NAMALWA (cell line): ENCODE results near the gene MED12L.
"Not testable (repeated sequence)": the region's sequence is repeated elsewhere in the genome, so short reads cannot be mapped to it uniquely, and the experiment has no call there.

Experiments used
- DNase-seq: peaks from one replicate; pipeline ENCODE4 v3.0.0-alpha.2; 2015; ENCODE audit warnings: low spot score

MED12L gene

DNA sequence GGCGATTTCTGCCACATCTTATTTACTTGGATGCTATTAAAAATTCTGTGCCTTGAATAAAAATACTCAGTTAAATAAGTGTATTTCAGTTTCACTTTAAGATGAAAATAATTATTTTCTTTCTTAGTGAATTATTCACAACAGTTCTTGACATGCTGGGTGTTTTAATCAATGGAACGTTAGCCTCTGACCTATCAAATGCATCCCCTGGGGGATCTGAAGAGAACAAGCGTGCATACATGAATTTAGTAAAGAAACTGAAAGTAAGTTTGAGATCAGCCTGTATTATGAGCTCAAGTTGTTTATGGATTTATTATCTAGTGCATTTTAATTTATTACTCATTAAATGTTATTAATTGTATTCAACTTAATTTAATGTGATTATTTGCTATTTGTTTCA lies 298.5 kb downstream of the MED12L start:
- DNase-seq = peak; percentile 61

DNA sequence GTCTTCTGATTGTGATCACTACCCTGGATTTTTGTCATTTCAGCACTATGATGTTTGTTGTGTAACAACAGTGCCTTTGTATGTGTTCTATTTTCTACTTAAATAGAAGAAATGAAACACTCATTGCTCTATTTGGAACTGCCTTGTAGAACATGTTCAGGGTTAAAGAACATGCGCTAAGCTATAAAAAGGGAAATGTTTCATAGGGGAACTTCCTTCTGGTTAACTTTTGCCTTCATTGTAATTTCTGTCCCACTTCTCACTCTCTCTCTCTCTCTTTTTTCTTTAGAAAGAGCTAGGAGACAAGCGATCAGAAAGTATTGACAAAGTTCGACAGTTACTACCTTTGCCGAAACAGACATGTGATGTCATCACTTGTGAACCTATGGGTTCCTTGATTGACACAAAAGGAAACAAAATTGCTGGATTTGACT lies 299.3 kb downstream of the MED12L start, which contains the start of gene P2RY12:
Gene P2RY12 (minus strand): TSS at position 13 of the 434 bp plus-strand sequence. CDS start 45,908 bp downstream, outside the sequence.
- DNase-seq = peak; percentile 44

DNA sequence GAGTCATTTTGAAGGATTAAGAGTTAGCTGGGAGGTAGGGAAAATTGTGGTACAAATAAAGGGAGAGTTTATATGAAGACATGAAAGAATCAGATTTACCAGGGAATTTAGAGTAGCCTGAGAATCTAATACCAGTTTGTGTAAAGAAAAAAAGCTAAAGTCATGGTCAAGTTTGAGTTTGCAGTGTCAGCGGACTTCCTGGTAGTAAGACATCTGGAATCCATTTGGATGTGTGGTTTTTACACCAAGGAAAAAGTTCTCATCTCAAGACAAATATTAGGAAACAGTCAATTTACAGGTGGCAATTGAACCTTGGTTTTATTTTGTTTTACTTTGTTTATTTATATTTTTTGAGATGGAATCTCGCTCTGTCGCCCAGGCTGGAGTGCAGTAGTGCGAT lies 300.6 kb downstream of the MED12L start:
- no peak for DNase-seq

DNA sequence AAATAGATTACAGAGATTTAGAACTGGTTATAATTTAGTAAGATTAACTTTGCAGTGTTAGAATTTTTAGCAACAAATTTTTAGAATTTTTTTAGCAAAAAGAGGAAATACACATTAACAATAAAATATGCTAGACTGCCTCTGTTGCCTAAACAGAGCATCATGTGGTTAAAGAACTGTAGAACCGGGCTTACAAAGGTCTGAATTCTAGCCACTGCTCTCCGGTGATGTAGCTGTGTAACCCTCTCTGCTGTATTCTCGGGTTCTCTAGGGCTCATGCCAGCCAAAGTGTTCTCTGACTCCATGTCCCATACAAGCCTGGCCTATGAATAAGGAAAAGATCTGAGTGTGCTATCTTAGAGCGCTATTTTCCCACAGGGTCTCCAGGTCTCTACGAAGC lies 302.0 kb downstream of the MED12L start:
- DNase-seq = no peak

DNA sequence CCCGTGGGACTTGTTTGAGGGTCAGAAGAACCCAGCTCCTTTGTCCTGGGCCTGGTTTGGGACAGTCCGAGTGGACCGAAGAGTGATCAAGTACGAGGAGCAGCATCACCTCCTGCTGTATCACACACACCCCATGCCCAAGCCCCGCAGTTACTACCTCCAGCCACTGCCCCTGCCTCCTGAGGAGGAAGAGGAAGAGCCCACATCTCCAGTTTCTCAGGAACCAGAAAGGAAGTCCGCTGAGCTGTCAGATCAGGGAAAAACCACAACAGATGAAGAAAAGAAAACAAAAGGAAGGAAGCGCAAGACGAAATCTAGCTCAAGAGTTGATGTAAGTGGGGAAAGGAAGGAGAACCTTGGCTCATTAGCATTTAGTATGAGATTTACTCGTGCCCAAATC lies 302.4 kb downstream of the MED12L start:
- no peak for DNase-seq

DNA sequence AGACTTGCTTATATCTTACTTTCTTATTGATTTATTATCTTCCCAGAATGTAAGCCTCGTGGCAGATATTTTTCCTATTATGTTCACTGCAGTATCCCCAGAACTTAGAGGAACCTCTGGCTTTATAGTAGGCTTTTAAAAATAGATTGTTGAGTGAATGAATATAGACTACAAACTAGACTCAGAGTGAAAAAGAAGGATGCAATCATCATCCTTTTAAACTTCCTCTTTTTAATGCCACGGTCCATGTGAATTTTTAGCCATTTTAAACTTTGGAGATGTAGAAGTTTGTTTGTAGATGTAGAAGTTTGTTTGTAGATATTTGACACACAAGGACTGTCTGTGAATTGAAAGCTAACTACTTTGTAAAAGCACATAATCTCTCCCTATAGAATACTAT lies 306.3 kb downstream of the MED12L start:
- DNase-seq = no peak

DNA sequence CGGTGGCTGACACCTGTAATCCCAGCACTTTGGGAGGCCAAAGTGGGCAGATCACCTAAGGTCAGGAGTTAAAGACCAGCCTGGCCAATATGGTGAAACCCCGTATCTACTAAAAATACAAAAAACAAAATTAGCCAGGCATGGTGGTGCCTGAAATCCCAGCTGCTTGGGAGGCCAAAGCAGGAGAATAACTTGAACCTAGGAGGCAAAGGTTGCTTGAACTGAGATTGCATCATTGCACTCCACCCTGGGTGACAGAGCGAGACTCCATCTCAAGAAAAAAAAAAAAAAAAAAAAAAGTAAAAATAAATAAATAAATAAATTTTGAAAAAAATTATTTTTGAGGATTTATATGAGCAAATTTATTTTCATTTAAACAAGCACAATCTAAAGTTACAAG lies 306.7 kb downstream of the MED12L start:
- DNase-seq = not testable (repeated sequence)

DNA sequence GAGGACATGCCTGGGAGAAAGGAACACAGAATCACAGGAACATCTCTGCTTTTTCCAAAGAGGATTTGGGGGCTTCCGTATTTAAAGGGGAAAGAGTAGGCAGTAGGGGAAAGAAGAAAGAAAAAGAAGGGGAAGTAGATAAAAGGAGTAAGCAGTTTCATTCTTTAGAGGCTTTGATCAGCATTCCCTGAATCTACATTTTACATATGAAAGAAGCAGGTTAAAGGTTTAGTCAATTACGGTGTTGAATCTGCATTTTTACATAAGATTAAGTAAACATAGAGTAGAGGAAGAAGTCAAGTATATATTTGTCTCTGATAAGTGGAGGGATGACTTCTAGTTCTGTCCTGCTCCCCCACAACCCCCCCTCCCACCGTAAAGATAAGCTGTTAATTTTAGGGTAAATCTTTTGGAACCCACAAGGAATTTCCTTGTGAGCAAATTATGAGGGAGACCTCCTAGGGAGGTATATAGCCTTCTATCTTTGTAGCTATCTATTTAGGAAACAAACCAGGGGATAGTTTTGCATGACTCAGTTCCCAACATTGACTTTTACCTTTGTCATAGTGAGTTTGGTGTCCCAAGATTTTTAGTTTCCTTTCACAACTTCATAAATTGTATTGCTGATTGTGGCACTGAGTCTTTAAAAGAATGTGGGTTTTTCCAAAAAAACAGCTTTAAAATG lies 307.8 kb downstream of the MED12L start:
- no peak for DNase-seq

DNA sequence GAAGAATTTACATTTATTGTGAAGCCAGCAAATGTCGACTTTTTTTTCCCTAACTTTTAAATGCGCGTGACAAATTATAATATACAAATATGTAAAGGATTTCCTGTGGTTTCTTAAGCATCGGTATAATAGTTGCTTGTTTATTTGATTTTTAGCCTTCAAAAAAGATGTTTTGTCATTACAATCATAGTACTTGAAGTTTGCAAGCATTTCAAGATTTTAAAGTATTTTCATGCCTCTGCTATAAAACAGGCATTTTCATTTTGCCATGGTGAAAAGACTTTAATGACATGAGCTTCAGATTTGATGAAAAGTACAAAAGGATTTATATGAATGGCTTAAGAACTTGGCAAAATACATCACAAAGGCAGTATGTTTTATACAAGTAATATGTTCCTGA lies 308.5 kb downstream of the MED12L start:
- DNase-seq = no peak

DNA sequence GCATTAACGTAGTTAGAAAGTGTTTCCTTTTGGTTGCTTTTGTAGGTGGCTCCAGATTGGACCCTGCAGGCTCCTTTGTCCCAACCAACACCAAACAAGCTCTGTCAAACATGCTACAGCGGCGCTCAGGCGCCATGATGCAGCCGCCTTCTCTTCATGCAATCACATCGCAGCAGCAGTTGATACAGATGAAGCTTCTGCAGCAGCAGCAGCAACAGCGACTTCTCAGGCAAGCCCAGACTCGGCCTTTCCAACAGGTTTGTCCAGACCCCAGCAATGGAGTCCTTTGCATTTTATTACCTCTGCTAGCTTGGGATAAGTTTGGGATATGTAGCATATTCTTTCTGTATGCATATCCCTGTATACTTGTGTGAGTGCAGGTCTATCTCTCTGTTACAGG lies 309.1 kb downstream of the MED12L start:
- DNase-seq = no peak

DNA sequence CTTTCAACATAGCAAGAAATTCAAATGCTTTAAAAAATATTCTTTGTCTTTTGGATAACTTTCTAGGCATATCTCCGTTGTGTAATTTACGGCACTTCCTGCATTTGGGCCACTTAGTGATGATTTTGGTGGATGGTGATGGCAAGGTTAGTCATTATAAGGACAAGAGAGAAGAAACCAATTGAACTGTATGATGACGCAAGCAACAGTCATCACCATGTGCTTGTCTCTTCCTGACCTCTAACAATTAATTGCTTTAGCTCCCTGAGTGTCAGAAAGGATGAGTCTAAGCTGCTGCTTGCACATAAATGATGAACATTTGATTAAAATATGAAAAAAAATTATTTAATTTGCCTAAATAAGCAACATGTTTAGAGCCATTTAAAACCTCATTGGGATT lies 310.3 kb downstream of the MED12L start:
- DNase-seq = no peak

DNA sequence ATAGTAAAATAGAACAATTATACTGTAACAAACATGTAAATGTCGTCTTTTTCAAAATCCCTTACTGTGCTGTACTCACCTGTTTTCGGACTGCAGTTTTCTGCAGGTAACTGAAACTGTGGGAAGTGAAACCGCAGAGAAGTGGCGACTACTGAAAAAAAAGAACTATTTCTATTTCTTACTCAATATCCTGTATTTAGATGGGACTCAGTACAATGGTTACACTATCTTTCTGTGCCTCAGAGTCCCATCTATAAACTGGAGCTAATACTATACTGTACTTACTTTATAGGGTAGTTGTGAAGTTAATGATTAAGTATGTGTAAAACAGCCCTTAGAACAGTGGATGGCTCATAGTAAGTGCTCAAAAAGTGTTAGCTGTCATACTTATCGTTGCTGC lies 313.4 kb downstream of the MED12L start:
- DNase-seq = no peak

DNA sequence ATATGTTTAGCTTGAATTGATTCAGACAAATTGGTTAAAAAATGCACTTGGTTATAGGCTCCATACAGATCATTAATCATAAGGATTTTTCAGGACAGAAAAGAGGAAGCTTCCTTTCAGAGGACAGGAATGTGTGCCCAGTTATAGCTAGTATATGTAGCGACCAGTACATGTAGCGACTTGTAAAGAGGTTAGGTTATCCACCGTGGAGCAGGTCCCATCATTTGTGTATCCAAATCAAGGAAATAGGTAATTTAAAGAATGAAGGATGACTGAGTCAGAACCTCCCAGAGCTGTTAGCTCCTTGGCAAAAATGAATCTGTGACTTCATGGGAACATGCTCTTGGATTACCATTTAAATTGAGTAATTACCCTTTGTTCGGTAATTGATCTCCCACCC lies 314.9 kb downstream of the MED12L start:
- DNase-seq = no peak

DNA sequence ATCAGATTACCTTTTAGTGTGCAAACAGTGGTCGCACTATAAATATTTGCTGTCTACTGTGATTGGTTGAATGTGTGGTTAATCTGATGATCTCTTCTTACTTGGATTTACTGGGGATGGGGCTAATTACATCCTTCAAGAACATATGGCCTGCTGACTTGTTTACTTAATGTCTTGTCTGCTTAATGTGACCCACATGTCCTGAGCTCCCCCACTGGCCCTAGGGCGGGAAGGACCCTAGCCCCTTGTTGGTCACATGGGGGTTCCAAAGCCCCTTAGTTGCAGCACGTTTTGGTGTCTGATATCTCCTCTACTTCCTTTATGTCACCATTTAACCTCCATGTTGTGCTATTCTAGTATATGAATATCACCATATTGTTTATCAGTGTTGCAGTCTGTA lies 316.9 kb downstream of the MED12L start:
- DNase-seq = no peak

DNA sequence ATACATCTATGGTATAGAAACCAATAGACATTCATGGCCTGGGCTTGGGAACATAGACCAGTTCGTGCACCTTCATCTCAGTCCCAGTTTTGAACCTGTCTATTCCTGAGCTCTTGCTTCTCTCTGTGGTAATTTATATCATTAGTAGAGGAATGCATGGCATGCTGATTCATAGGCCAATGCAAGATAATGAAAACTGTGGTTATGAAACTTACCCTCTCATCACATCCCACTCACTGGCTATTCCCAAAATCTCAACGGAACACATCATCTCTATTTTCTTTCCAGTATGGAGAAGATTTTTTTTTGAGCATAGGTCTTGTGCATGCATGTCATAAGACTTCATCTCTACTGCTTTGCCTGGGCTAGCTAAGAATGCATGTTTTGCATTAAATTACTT lies 317.8 kb downstream of the MED12L start:
- DNase-seq = no peak

DNA sequence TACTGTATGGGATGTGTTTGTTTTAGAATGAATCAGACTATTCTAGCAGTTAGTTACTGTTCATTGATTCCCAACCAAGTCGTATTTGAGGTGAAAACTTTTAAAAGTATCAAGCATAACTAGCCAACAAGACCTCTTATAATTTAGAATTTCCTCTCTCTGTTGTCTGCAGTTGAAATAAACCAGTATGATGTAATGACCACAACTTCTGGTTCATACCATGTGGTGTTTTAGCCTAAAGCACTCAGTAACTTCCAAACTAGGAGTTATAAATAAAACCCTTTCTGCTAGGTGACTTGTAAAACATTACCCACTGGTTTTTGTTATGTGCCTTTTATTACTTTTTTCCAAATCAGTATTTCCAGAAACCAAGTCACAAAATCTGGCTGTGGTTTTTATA lies 318.9 kb downstream of the MED12L start:
- DNase-seq = no peak

DNA sequence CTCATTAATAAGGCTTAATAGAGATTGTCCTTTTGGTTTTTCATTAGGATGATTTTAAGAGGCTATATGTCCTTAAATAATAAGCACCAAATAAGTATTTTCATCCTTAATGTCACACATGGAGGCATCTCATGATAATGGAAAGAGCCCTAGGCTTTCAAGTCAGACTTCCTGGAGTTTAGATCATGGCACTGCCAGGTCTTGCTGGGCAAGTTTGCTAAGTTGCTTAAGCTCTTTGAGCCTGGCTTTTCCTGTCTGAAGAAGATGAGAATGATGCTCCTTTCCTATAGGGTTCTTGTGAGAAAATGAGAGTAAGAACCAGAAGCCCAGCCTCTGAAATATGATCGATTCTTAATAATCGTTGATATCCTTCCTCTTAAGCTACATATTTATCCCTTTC lies 322.5 kb downstream of the MED12L start:
- DNase-seq = no peak

DNA sequence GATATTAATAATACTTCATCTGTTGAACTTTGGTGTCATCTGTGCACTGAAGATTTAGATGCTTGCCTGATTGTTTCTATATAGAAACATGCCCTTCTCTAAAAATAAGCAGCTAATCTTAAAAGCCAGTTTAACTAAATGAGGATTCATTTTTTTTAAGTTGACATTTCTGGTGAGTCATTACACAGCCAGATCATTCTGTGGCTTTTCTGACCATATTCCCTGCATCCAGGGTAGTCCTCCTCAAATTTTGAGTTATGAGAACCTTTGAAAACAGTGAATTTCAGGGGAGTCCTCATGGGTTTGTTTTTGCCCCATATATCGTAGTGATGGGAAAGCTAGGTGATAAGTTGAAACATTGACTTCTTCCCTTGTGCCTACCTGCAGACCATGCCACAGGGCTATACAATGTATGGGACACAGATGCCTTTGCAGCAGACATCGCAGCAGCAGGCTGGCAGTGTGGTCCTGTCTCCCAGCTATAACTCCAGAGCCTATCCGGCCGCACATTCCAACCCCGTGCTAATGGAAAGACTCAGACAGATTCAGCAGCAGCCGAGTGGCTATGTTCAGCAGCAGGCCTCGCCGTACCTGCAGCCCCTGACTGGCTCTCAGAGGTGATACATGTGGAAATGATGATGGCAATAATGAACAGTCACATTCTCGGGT lies 325.6 kb downstream of the MED12L start:
- DNase-seq = no peak

DNA sequence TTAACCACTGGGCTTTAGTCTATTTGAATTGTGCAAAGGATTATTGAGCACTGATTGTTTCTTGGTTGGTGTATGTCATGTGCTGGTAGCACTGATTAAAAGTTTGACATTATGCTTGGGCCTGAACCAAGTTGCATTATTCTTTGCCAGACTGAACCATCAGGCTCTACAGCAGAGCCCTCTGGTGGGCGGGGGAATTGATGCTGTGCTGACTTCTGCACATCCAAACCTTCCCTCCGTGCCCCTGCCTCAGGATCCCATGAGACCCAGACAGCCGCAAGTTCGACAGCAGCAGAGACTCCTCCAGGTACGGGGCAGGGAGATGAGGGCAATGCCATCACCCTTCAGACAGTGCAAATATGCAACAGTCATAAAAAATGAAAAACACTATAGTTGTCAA lies 327.5 kb downstream of the MED12L start:
- no peak for DNase-seq

DNA sequence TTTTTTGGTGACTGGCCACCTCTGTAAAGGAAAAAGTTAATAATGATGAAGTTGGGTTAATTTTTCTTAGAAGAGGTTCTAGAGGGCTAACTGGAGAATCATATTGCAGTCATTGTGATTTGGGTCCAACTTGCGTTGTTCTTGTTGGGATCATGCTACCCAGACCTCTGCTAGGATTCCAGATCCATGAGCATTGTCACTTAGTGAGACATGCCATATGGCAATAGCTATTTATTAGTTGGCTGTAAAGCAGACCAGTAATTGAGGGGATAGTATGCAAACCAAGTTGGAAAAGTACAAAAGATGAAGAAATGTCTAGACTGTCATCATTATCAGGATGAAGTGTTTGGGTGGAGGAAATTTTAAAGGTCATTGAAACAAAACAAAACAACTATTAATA lies 329.8 kb downstream of the MED12L start:
- DNase-seq = no peak

DNA sequence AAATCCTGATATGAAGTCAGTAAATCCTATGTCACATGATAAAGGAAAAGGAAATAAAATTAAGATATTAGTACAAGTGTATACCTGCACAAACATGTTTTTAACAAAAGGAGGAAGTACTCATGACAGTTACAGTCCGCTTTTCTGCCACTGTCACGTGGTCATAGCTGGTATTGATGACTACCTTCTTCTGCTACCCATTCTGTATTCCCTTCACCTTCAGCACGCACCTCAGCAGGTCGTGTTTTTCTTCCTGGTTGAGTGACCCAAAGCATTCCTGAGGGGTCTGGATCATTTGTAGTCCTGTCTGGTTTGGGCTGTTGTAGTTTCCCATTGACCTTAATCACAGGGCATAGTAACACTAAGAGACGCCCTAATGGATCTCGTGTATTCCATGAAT lies 334.3 kb downstream of the MED12L start:
- DNase-seq = no peak

DNA sequence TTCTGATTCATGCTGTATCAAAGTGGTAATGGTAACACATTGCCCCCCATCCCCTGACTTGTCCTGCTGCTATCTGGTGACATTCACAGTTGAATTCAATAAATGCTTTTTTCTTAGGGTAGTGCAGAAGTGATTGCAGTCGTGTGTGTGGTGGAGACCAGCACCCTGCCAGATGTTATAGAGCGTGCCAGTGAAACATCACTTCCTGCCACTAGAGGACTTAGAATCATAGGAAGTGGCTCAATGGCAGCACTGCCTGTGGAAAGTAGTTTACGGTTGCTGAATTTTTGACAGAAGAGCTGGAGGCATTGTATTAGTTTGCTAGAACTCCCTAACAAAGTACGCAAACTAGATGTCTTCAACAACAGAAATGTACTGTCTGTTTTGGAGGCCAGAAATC lies 336.5 kb downstream of the MED12L start:
- DNase-seq = peak; percentile 18

DNA sequence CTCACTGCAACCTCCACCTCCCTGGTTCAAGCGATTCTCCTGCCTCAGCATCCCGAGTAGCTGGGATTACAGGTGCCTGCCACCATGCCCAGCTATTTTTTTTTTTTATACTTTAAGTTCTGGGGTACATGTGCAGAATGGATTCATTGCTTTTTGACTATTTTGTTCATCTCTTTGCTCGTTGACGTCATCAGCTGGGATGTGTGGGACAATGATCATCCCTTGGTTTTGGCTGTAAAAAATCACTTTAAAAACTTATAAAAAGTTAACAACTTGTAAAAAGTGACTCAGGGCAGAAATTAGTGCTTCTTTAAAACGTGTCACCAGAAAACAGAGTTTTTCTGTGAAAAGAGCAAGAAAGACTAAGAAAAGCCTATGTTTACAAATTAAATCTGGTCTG lies 337.6 kb downstream of the MED12L start:
- DNase-seq = no peak
